Activated T-cell treated with anti-CD3 and anti-CD28 coated beads, Interleukin-2, amount 50 U/mL, for 72 hours (primary cell): ENCODE results near the gene ZNF341. TPM values are rescaled to one million over a fixed set of nuclear protein-coding genes. Genes with fewer than 3 reads are reported as not detected.

ENCODE experiments used
- ATAC-seq, 2 donors: fragments of 150-1000 bp; cut with Tn5 transposase; replicated peaks in 1 of 2; 2 replicates each; pipeline ENCODE4 v1.10.0; 2021; ENCODE audit warnings: moderate library complexity in 2 of 2, mild to moderate bottlenecking in 1 of 2
- DNase-seq, 2 donors: peaks; one replicate each; pipeline ENCODE4 v3.0.0; 2021 to 2022; ENCODE audit warnings: mixed read lengths in 1 of 2
- H3K27ac Mint-ChIP-seq: one replicate; pipeline ENCODE4 v1.8.0; 2022; ENCODE audit warnings: mild to moderate bottlenecking, moderate library complexity, mixed read lengths
- H3K27me3 Mint-ChIP-seq: one replicate; pipeline ENCODE4 v1.8.0; 2022; ENCODE audit warnings: low read depth, mixed read lengths
- H3K36me3 Mint-ChIP-seq, 2 donors: one replicate each; pipeline ENCODE4 v1.8.0; 2022; ENCODE audit warnings: mixed read lengths in 2 of 2, mild to moderate bottlenecking in 1 of 2; ENCODE audit not compliant: insufficient read depth in 2 of 2
- H3K4me1 Mint-ChIP-seq: one replicate; pipeline ENCODE4 v1.8.0; 2022; ENCODE audit warnings: low read depth, mixed read lengths
- H3K4me3 Mint-ChIP-seq, 2 donors: one replicate each; pipeline ENCODE4 v1.8.0; 2022; ENCODE audit warnings: mild to moderate bottlenecking in 2 of 2, mixed read lengths in 2 of 2, moderate library complexity in 2 of 2
- H3K9me3 Mint-ChIP-seq, 2 donors: one replicate each; pipeline ENCODE4 v1.8.0; 2022; ENCODE audit warnings: mixed read lengths in 2 of 2
- total RNA-seq, 2 donors: library from RNA; stranded (reverse); gene quantifications; one replicate each; pipeline ENCODE4 v1.2.3, GENCODE V29; 2022

ZNF341 gene
- total RNA-seq, 2 donors from 2014 or later: 3.0 to 3.3 TPM

- no peaks in the 10 kb centered on the region for H3K9me3 Mint-ChIP-seq
- no peak for DNase-seq
- H3K36me3 Mint-ChIP-seq: peaks cover 0 to 22% of the 10 kb centered on the region in 2 donors
- ATAC-seq: no peak
- H3K27me3 Mint-ChIP-seq: no peaks in the 10 kb centered on the region
- peaks cover 52% of the 10 kb centered on the region for H3K4me1 Mint-ChIP-seq
- H3K4me3 Mint-ChIP-seq: no peak overlapping the region
- no peak overlapping the region for H3K27ac Mint-ChIP-seq
Measured at GRCh38 chr20:33835615-33836172, 103.9 kb downstream of the ZNF341 start.

DNA sequence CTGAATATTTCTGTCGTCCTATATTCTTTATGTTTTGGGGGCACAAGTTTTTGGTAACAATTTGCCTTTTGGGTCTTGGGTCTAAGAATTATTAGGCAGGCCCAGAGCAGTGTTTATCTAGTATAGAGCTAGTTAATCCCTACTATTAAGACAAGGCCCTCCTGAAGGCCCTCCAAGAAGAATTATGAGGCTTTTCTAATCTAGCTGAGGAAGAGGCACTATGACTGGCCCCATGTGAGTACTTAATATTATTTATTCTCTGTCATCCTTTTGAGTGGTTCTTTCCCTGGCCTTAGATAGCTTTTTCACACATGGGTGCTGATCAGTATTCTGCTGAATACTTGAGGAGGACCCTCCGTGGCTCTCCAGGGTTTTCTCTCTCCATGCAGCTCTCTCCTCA lies 104.5 kb downstream of the ZNF341 start:
- peaks cover 0 to 22% of the 10 kb centered on the region in 2 donors for H3K36me3 Mint-ChIP-seq
- H3K4me3 Mint-ChIP-seq: no peak overlapping the region
- DNase-seq (no peak), ATAC-seq (no peak)
- no peaks in the 10 kb centered on the region for H3K27me3 Mint-ChIP-seq
- H3K27ac Mint-ChIP-seq: no peak overlapping the region
- no peaks in the 10 kb centered on the region for H3K9me3 Mint-ChIP-seq
- peaks cover 58% of the 10 kb centered on the region for H3K4me1 Mint-ChIP-seq

DNA sequence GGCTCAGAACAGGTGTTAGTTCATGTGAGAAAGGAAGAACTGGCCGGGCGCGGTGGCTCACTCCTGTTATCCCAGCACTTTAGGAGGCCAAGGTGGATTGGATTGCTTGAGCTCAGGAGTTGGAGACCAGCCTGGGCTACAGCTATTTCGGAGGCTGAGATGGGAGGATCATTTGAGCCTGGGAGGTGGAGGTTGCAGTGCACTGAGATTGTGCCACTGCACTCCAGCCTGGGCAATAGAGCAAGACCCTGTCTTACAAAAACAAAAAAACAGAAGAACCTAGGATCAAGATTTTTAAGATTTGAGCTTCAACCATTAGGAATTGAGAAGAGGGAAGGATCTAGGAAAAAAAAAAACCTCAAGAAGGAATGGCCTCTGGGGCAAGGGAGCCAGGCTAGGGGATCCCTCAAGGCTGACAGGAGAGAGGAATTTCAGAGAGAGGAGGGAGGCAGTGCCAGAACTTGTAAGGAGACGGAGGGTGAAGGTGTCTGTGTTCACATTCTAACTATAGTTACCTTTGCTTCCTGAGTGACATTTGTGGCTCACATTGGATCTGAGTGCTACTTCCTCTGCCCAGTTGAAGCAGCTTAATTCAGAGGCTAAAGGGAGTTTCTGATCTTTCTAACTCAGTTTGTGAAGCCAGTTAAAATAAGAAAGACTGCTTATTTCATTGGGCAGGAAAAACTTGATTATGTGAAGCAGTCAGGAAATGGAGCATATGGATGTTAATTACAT lies 105.5 kb downstream of the ZNF341 start:
- ATAC-seq (no peak), DNase-seq (no peak)
- Mint-ChIP-seq H3K27ac (peak overlapping the region; percentile 26), H3K36me3 (peaks cover 0 to 22% of the 10 kb centered on the region in 2 donors), H3K4me3 (peak overlapping the region in 1 of 2 donors; percentile 3), H3K27me3 (no peaks in the 10 kb centered on the region), H3K9me3 (no peaks in the 10 kb centered on the region), H3K4me1 (peaks cover 68% of the 10 kb centered on the region)

- H3K4me1 Mint-ChIP-seq: peaks cover 74% of the 10 kb centered on the region
- no peak for DNase-seq
- H3K36me3 Mint-ChIP-seq: peaks cover 0 to 19% of the 10 kb centered on the region in 2 donors
- H3K27ac Mint-ChIP-seq: no peak overlapping the region
- H3K4me3 Mint-ChIP-seq: no peak overlapping the region
- no peak for ATAC-seq
- no peaks in the 10 kb centered on the region for H3K27me3 Mint-ChIP-seq
- no peaks in the 10 kb centered on the region for H3K9me3 Mint-ChIP-seq
Measured at GRCh38 chr20:33838035-33838864, 106.5 kb downstream of the ZNF341 start.

GRCh38 chr20:33839591-33839990 lies 107.8 kb downstream of the ZNF341 start:
- DNase-seq (no peak), ATAC-seq (no peak)
- Mint-ChIP-seq H3K4me1 (peaks cover 76% of the 10 kb centered on the region), H3K4me3 (no peak overlapping the region), H3K27me3 (no peaks in the 10 kb centered on the region), H3K27ac (no peak overlapping the region), H3K9me3 (no peaks in the 10 kb centered on the region), H3K36me3 (peaks cover 0 to 14% of the 10 kb centered on the region in 2 donors)

DNA sequence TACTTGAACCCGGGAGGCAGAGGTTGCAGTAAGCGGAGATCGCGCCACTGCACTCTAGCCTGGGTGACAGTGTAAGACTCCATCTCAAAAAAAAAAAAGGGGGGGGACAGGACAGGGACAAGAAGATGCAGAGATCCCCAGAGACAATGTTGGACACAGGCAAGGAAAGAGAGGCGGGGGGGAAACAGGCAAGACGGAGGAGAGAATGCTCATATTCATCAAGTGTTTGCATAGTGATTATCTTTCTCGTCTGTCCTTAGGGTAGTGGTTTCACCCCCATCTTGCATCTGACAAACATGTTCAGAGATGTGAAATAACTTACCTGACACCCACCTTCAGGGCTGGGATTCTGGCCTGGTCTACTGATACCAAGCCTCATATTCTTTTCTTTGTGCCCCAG lies 108.4 kb downstream of the ZNF341 start:
- Mint-ChIP-seq H3K9me3 (no peaks in the 10 kb centered on the region), H3K36me3 (peaks cover 0 to 9% of the 10 kb centered on the region in 2 donors), H3K27me3 (no peaks in the 10 kb centered on the region), H3K4me1 (peaks cover 72% of the 10 kb centered on the region), H3K4me3 (no peak overlapping the region), H3K27ac (no peak overlapping the region)
- ATAC-seq: no peak
- no peak for DNase-seq

- Mint-ChIP-seq H3K4me1 (peaks cover 72% of the 10 kb centered on the region), H3K27ac (no peak overlapping the region)
- ATAC-seq: no peak
Measured at GRCh38 chr20:33840759-33841435, 109.1 kb downstream of the ZNF341 start.

DNA sequence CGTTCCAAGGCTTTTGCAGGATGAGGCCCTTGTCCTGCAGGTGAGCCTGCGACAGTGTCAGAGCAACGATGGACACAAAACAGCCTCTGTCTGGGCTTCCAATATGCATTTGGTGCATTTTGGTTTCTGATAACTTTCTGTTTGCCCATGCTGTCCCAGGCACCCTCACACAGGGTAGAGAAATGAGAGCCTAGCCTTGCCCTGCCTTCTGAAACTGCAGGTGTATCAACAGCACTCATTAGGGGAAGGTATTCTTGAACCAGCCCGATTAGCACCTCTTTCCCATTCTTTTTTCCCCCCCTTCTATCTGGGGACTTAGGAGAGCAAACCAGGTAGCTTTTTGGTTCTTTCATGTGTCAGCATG lies 109.6 kb downstream of the ZNF341 start:
- DNase-seq: no peak
- Mint-ChIP-seq H3K27me3 (no peaks in the 10 kb centered on the region), H3K9me3 (no peaks in the 10 kb centered on the region), H3K36me3 (peaks cover 2% of the 10 kb centered on the region in 2 donors), H3K4me1 (peaks cover 72% of the 10 kb centered on the region), H3K4me3 (no peak overlapping the region), H3K27ac (no peak overlapping the region)
- no peak for ATAC-seq

More at GRCh38 chr20:33840759-33841435, 109.1 kb downstream of the ZNF341 start:
- Mint-ChIP-seq H3K4me3 (no peak overlapping the region), H3K9me3 (no peaks in the 10 kb centered on the region), H3K36me3 (peaks cover 2 to 5% of the 10 kb centered on the region in 2 donors), H3K27me3 (no peaks in the 10 kb centered on the region)
- DNase-seq: no peak

Other genes with a start within 250 kb of the ZNF341 start
- gene CBFA2T2, start 241.9 kb upstream of the ZNF341 start, total RNA-seq: 10 to 100 TPM; 14.4 to 15.7 TPM
- gene C20orf144, start 69.7 kb upstream of the ZNF341 start, total RNA-seq: under 1 TPM; 0.17 to 0.23 TPM
- 1 to 10 TPM; 1.4 to 1.8 TPM for gene ACTL10, start 65.1 kb upstream of the ZNF341 start, total RNA-seq
- gene NECAB3, start 57.6 kb upstream of the ZNF341 start, total RNA-seq: 10 to 100 TPM; 18.5 to 18.8 TPM
- gene E2F1, start 45.6 kb upstream of the ZNF341 start, total RNA-seq: 10 to 100 TPM; 64.5 to 81.5 TPM
- 10 to 100 TPM; 12.8 to 16.9 TPM for gene PXMP4, start 11.7 kb upstream of the ZNF341 start, total RNA-seq
- gene CHMP4B, start 79.4 kb downstream of the ZNF341 start, total RNA-seq: 100 to 1,000 TPM; 102 to 104 TPM